Astrocyte of the cerebellum (primary cell): ENCODE measurements around the gene CEL.

ENCODE experiments used
- DNase-seq: peaks from one replicate; pipeline ENCODE4 v3.0.0-alpha.2; 2011; ENCODE audit warnings: low read depth
- H3K4me3 ChIP-seq: 2 replicates; pipeline ENCODE4 v1.5.1; 2011; ENCODE audit warnings: mild to moderate bottlenecking, low read depth, low read length, moderate library complexity
- in situ Hi-C: cut with HindIII; loops from 2 replicates; pipeline ENCODE4 v1.10.0; 2017; ENCODE audit warnings: low sequenced_read_pairs
- TF ChIP-seq, protein P1 (sequence below): IDR thresholded peaks from 2 replicates; pipeline ENCODE4 v1.5.1; 2012; ENCODE audit warnings: low read length, low read depth, moderate library complexity, mild to moderate bottlenecking; ENCODE audit errors: missing control alignments

Gene CEL

GRCh38 chr9:133100506-133101355 is 39.0 kb downstream of the CEL start:
- in situ Hi-C loops = no loop called here
- no peak for DNase-seq
- TF ChIP-seq, protein P1, sequence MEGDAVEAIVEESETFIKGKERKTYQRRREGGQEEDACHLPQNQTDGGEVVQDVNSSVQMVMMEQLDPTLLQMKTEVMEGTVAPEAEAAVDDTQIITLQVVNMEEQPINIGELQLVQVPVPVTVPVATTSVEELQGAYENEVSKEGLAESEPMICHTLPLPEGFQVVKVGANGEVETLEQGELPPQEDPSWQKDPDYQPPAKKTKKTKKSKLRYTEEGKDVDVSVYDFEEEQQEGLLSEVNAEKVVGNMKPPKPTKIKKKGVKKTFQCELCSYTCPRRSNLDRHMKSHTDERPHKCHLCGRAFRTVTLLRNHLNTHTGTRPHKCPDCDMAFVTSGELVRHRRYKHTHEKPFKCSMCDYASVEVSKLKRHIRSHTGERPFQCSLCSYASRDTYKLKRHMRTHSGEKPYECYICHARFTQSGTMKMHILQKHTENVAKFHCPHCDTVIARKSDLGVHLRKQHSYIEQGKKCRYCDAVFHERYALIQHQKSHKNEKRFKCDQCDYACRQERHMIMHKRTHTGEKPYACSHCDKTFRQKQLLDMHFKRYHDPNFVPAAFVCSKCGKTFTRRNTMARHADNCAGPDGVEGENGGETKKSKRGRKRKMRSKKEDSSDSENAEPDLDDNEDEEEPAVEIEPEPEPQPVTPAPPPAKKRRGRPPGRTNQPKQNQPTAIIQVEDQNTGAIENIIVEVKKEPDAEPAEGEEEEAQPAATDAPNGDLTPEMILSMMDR = no peak
- H3K4me3 ChIP-seq = no peak overlapping the region

DNA sequence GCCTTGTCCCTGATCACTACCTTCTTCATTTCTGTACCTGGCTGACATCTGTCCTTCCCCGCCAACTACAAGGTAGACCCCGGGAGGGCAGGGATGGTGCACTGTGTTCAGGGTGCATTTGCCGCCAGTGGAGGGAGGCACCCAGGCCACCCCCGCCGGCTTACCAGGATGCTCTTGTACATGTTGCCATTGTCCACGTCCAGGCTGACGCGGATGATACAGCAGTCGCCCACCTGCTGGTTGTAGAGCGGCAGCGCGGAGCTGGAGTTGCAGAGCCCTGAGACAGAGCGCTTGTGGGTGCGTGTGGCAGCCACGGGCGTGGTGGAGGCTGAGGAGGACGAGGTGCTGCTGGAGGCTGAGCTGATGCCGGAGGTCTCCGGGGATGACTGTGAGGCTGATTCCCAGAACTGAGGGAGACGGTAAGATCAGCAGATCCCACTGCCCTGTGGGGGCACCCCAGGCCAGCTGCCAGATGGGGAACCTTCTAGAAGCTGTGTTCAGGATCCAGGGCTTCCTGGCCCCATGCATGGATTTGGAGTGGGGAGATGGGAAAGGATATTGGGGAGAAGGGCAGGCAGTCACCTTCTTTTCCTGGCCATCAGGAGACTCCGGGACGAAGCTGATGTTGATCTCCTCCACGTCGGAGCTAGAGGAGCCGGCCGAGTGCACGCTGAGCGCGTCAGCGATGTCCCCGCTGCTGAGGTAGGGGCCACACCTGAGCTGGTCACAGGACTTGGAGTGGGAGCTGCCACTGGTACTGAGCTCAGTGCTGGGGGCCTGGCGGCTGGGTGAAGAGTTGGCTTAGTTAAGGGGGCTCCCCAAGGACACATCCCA is 39.8 kb downstream of the CEL start:
- in situ Hi-C loops = no loop called here

GRCh38 chr9:133102190-133103021 is 40.6 kb downstream of the CEL start:
- no peak overlapping the region for H3K4me3 ChIP-seq
- in situ Hi-C loops = no loop called here
- TF ChIP-seq, protein P1 = no peak
- no peak for DNase-seq

More for the DNA sequence above, 39.8 kb downstream of the CEL start:
- no peak overlapping the region for H3K4me3 ChIP-seq
- DNase-seq = no peak
- TF ChIP-seq, protein P1 = no peak

- H3K4me3 ChIP-seq = no peak overlapping the region
- in situ Hi-C loops = no loop called here
- TF ChIP-seq, protein P1 = peak; percentile 91
- no peak for DNase-seq
These were observed 41.6 kb downstream of the CEL start for GRCh38 chr9:133103183-133103986.

GRCh38 chr9:133103987-133104505 is 42.3 kb downstream of the CEL start:
- TF ChIP-seq, protein P1 = no peak
- in situ Hi-C loops = no loop called here
- no peak for DNase-seq
- H3K4me3 ChIP-seq = no peak overlapping the region
